ENCODE results near the gene NVL.

NVL gene

GRCh38 chr1:224298346-224299330 is 31.3 kb downstream of the NVL start:
- Histone ChIP-seq H3K9me3 (ENCODE audit: control insufficient read depth, insufficient read depth, low read length) (no peaks in the 10 kb centered on the region), H3K4me2 (ENCODE audit: low read length) (no peak overlapping the region), H3F3A (ENCODE audit: control insufficient read depth, insufficient read depth) (no peaks in the 10 kb centered on the region), H3K27ac (ENCODE audit: low read depth, low read length) (no peak overlapping the region), H3K4me3 (ENCODE audit: low read length) (no peak overlapping the region), H3K36me3 (ENCODE audit: control insufficient read depth, low read length) (peaks cover 77% of the 10 kb centered on the region), H3K9me2 (replicated peaks; ENCODE audit: control insufficient read depth, low read length) (no peaks in the 10 kb centered on the region), H3K4me1 (ENCODE audit: control insufficient read depth, low read length) (no peaks in the 10 kb centered on the region), H3K27me3 (ENCODE audit: control insufficient read depth, low read length) (no peaks in the 10 kb centered on the region), H3K79me2 (ENCODE audit: control insufficient read depth, low read length) (no peaks in the 10 kb centered on the region), H4K20me1 (ENCODE audit: control insufficient read depth, insufficient read depth, low read depth, low read length) (no peaks in the 10 kb centered on the region)
- TF ChIP-seq EZH2phosphoT487 (IDR thresholded peaks at IDR 0.05; ENCODE audit: borderline replicate concordance, low read length), result no peak
- no peak for TF ChIP-seq CTCF (IDR thresholded peaks at IDR 0.05; ENCODE audit: low read depth, low read length, poor library complexity, severe bottlenecking)

GRCh38 chr1:224294775-224295174 is 35.2 kb downstream of the NVL start:
- no peak overlapping the region for H3K27ac ChIP-seq (ENCODE audit: low read depth, low read length)
- H3K4me3 ChIP-seq (ENCODE audit: low read length), result no peak overlapping the region
- no peak for TF ChIP-seq EZH2phosphoT487 (IDR thresholded peaks at IDR 0.05; ENCODE audit: borderline replicate concordance, low read length)
- TF ChIP-seq CTCF (IDR thresholded peaks at IDR 0.05; ENCODE audit: low read depth, low read length, poor library complexity, severe bottlenecking), result no peak
- no peaks in the 10 kb centered on the region for H3K4me1 ChIP-seq (ENCODE audit: control insufficient read depth, low read length)
- no peaks in the 10 kb centered on the region for H4K20me1 ChIP-seq (ENCODE audit: control insufficient read depth, insufficient read depth, low read depth, low read length)
- H3F3A ChIP-seq (ENCODE audit: control insufficient read depth, insufficient read depth), result no peaks in the 10 kb centered on the region
- H3K9me3 ChIP-seq (ENCODE audit: control insufficient read depth, insufficient read depth, low read length), result no peaks in the 10 kb centered on the region
- no peak overlapping the region for H3K4me2 ChIP-seq (ENCODE audit: low read length)
- no peaks in the 10 kb centered on the region for H3K9me2 ChIP-seq (replicated peaks; ENCODE audit: control insufficient read depth, low read length)
- no peaks in the 10 kb centered on the region for H3K27me3 ChIP-seq (ENCODE audit: control insufficient read depth, low read length)
- H3K79me2 ChIP-seq (ENCODE audit: control insufficient read depth, low read length), result no peaks in the 10 kb centered on the region
- H3K36me3 ChIP-seq (ENCODE audit: control insufficient read depth, low read length), result peaks cover 62% of the 10 kb centered on the region

GRCh38 chr1:224292419-224292818 is 37.6 kb downstream of the NVL start:
- Histone ChIP-seq H4K20me1 (ENCODE audit: control insufficient read depth, insufficient read depth, low read depth, low read length) (no peaks in the 10 kb centered on the region), H3K36me3 (ENCODE audit: control insufficient read depth, low read length) (peaks cover 55% of the 10 kb centered on the region), H3K27me3 (ENCODE audit: control insufficient read depth, low read length) (no peaks in the 10 kb centered on the region), H3K4me2 (ENCODE audit: low read length) (no peak overlapping the region), H3K9me3 (ENCODE audit: control insufficient read depth, insufficient read depth, low read length) (no peaks in the 10 kb centered on the region), H3K27ac (ENCODE audit: low read depth, low read length) (no peak overlapping the region), H3K4me3 (ENCODE audit: low read length) (no peak overlapping the region), H3K4me1 (ENCODE audit: control insufficient read depth, low read length) (no peaks in the 10 kb centered on the region), H3F3A (ENCODE audit: control insufficient read depth, insufficient read depth) (0 out of 2 replicates have a peak, but pooled peaks cover 3% of the 10 kb centered on the region), H3K79me2 (ENCODE audit: control insufficient read depth, low read length) (no peaks in the 10 kb centered on the region), H3K9me2 (replicated peaks; ENCODE audit: control insufficient read depth, low read length) (no peaks in the 10 kb centered on the region)
- no peak for TF ChIP-seq CTCF (IDR thresholded peaks at IDR 0.05; ENCODE audit: low read depth, low read length, poor library complexity, severe bottlenecking)
- no peak for TF ChIP-seq EZH2phosphoT487 (IDR thresholded peaks at IDR 0.05; ENCODE audit: borderline replicate concordance, low read length)
